T1000 (cell line): Measurements from ENCODE around the gene SMG1.

Experiments
- DNase-seq: peaks from one replicate; lab custom pipeline; 2025; ENCODE audit warnings: mixed read lengths; lab: John Stamatoyannopoulos, UW

Gene SMG1

GRCh38 chr16:18852647-18853046, 73.6 kb downstream of the SMG1 start:
- no peak for DNase-seq

GRCh38 chr16:18846416-18846815, 79.8 kb downstream of the SMG1 start:
- DNase-seq, result no peak

- no peak for DNase-seq
Measured at GRCh38 chr16:18842565-18842964, 83.6 kb downstream of the SMG1 start.

GRCh38 chr16:18841833-18842525, 84.2 kb downstream of the SMG1 start:
- DNase-seq, result no peak

GRCh38 chr16:18839555-18839954, 86.7 kb downstream of the SMG1 start:
- DNase-seq, result no peak

GRCh38 chr16:18836702-18837101, 89.5 kb downstream of the SMG1 start:
- no peak for DNase-seq

- no peak for DNase-seq
Measured at GRCh38 chr16:18834864-18835263, 91.3 kb downstream of the SMG1 start.

GRCh38 chr16:18833707-18834505, 92.3 kb downstream of the SMG1 start:
- no peak for DNase-seq

GRCh38 chr16:18832613-18833012, 93.6 kb downstream of the SMG1 start:
- DNase-seq, result no peak

GRCh38 chr16:18832006-18832405, 94.2 kb downstream of the SMG1 start:
- no peak for DNase-seq

GRCh38 chr16:18829251-18829650, 97.0 kb downstream of the SMG1 start:
- DNase-seq, result no peak

- no peak for DNase-seq
Measured at GRCh38 chr16:18827890-18828289, 98.3 kb downstream of the SMG1 start.

GRCh38 chr16:18816286-18816685, 109.9 kb downstream of the SMG1 start:
- no peak for DNase-seq

- DNase-seq, result no peak
Measured at GRCh38 chr16:18811925-18812324, 114.3 kb downstream of the SMG1 start.

GRCh38 chr16:18809165-18809564, 117.0 kb downstream of the SMG1 start:
- DNase-seq, result no peak

- DNase-seq, result no peak
Measured at GRCh38 chr16:18805257-18805773, 120.9 kb downstream of the SMG1 start.

- no peak for DNase-seq
Measured at GRCh38 chr16:18804540-18804939, 121.7 kb downstream of the SMG1 start.

GRCh38 chr16:18803569-18804462, 122.4 kb downstream of the SMG1 start:
- no peak for DNase-seq

GRCh38 chr16:18802767-18803343, 123.4 kb downstream of the SMG1 start:
- DNase-seq, result no peak

GRCh38 chr16:18801145-18801972, 124.8 kb downstream of the SMG1 start, which contains the start of gene ARL6IP1:
Gene ARL6IP1 (minus strand): TSS chr16:18801549. CDS start chr16:18801466, 83 bp downstream.
- peak; percentile 99 for DNase-seq

GRCh38 chr16:18800775-18801144, 125.4 kb downstream of the SMG1 start:
- DNase-seq, result no peak
